A549 (cell line): Measurements from ENCODE around the gene GNGT2.

ENCODE experiments used
- CHD2 ChIP-seq: fragments of 150-350 bp; IDR thresholded peaks from 2 replicates; pipeline ENCODE4 v1.6.1; 2014; ENCODE audit warnings: low read length; ENCODE audit not compliant: partially characterized antibody
- HEYL ChIP-seq: fragments of 250-450 bp; sonication (Bioruptor Pico); IDR thresholded peaks from 2 replicates; pipeline ENCODE4 v1.8.0; 2021; ENCODE audit warnings: mild to moderate bottlenecking, moderate library complexity
- MYC ChIP-seq: IDR thresholded peaks from 2 replicates; pipeline ENCODE4 v1.6.1; 2012; ENCODE audit warnings: mild to moderate bottlenecking, inconsistent platforms, low read length, improper control_type of control experiment, borderline replicate concordance
- POLR2A ChIP-seq: IDR thresholded peaks from 2 replicates; pipeline ENCODE4 v1.6.1; 2012; ENCODE audit warnings: mild to moderate bottlenecking, low read length
- SREBF2 ChIP-seq: fragments of 450-650 bp; IDR thresholded peaks from 2 replicates; pipeline ENCODE4 v1.6.1; 2014; ENCODE audit warnings: mild to moderate bottlenecking, moderate library complexity
- TF ChIP-seq, protein P1 (sequence below): fragments of >200 bp; sonication (Bioruptor Twin); formaldehyde crosslinking; IDR thresholded peaks from 3 replicates; pipeline ENCODE4 v1.5.1; 2016

DNA sequence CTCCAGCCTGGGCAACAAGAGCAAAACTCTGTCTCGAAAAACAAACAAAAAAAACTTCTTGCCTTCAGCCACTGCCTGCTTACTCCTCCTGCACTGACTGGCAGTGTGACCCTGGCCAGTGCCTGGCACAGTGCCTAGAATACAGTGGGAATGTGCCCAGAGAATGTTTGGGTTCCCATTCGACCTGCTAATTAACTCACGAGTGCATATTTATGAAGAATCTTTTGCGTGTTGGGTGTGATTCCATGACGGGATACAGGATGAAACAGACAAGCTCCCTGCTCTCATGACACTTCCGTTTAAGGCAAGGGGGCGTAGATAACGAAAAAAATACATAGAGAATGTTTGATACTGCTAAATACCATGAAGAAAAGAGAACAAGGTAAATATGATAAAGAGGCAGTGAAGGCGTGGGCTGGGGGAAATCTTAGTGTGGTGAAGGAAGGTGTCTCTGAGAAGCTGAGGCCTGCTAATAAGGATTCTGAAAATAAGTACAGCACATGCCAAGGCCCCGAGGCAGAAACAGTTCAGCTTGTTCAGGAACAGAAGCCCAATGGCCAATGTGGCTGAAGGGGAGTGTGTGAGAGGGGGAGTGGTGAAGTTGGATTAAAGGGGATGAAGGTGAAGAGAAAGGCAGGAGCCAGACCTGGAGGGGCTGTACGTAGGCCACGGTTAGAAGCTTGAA, 4.4 kb upstream of the GNGT2 start:
- TF ChIP-seq, protein P1, sequence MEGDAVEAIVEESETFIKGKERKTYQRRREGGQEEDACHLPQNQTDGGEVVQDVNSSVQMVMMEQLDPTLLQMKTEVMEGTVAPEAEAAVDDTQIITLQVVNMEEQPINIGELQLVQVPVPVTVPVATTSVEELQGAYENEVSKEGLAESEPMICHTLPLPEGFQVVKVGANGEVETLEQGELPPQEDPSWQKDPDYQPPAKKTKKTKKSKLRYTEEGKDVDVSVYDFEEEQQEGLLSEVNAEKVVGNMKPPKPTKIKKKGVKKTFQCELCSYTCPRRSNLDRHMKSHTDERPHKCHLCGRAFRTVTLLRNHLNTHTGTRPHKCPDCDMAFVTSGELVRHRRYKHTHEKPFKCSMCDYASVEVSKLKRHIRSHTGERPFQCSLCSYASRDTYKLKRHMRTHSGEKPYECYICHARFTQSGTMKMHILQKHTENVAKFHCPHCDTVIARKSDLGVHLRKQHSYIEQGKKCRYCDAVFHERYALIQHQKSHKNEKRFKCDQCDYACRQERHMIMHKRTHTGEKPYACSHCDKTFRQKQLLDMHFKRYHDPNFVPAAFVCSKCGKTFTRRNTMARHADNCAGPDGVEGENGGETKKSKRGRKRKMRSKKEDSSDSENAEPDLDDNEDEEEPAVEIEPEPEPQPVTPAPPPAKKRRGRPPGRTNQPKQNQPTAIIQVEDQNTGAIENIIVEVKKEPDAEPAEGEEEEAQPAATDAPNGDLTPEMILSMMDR: no peak
- TF ChIP-seq POLR2A: no peak
- TF ChIP-seq MYC: no peak
- no peak for TF ChIP-seq SREBF2
- TF ChIP-seq HEYL: no peak
- no peak for TF ChIP-seq CHD2
